Prostate gland (tissue), 2 donors: ENCODE results near the gene GABARAP. TPM values are rescaled to one million over a fixed set of nuclear protein-coding genes. Genes with fewer than 3 reads are reported as not detected.

Source experiments
- DNase-seq: peaks from one replicate; pipeline ENCODE4 v3.0.0-alpha.2; 2019; ENCODE audit warnings: low spot score
- H3K27ac ChIP-seq, 2 donors: fragments of 200-600 bp; sonication (generic); 2 replicates each; pipeline ENCODE4 v1.5.1; 2017 to 2019
- H3K27me3 ChIP-seq: fragments of 200-600 bp; sonication (generic); replicated peaks from 2 replicates; pipeline ENCODE4 v1.5.1; 2019; ENCODE audit not compliant: insufficient read depth
- H3K36me3 ChIP-seq, 2 donors: fragments of 200-600 bp; sonication (generic); 1 replicate in 1 of 2; 2 replicates in 1 of 2; pipeline versions ENCODE4 v1.5.1 to v1.8.1; 2017 to 2019
- H3K4me1 ChIP-seq: fragments of 200-600 bp; sonication (generic); replicated peaks from 2 replicates; pipeline ENCODE4 v1.5.1; 2019
- H3K4me3 ChIP-seq, 2 donors: fragments of 200-600 bp; sonication (generic); 2 replicates each; pipeline ENCODE4 v1.5.1; 2017 to 2019
- H3K9me3 ChIP-seq: fragments of 200-600 bp; sonication (generic); 2 replicates; pipeline ENCODE4 v1.5.1; 2017
- POLR2A ChIP-seq: fragments of 450-650 bp; IDR thresholded peaks from one replicate; pipeline ENCODE4 v1.6.1; 2016; ENCODE audit warnings: antibody characterized with exemption, mild to moderate bottlenecking
- POLR2AphosphoS5 ChIP-seq: sonication (generic); formaldehyde crosslinking; IDR thresholded peaks from one replicate; pipeline ENCODE4 v1.6.1; 2017; ENCODE audit warnings: antibody characterized with exemption
- WGBS: methylation state at CpG from one replicate; pipeline ENCODE4 v1.1.5; 2018; 5-methylcytosine and 5-hydroxymethylcytosine counted together
- intact Hi-C: fragments of 100-400 bp; cut with DNase I; formaldehyde crosslinking; loops from one replicate; pipeline ENCODE4 v1.14.2; 2022
- total RNA-seq, 2 donors: library from RNA; depleted of rRNA; stranded (reverse); fragments of >200 nt; gene quantifications; one replicate each; pipeline ENCODE4 v1.1.0, GENCODE V29; 2016
- TF ChIP-seq, protein P1 (sequence below), 4 experiments: fragments of 200-600 bp in 2 of 4; fragments of 450-650 bp in 2 of 4; sonication (generic) in 2 of 4; IDR thresholded peaks; 1 replicate in 3 of 4; 2 replicates in 1 of 4; pipeline ENCODE4 v1.5.1; 2016 to 2019; ENCODE audit warnings: antibody characterized with exemption in 4 of 4, mild to moderate bottlenecking in 2 of 4, moderate library complexity in 2 of 4

GABARAP gene
- total RNA-seq, 2 donors from 2014 or later, result 493 to 527 TPM

DNA sequence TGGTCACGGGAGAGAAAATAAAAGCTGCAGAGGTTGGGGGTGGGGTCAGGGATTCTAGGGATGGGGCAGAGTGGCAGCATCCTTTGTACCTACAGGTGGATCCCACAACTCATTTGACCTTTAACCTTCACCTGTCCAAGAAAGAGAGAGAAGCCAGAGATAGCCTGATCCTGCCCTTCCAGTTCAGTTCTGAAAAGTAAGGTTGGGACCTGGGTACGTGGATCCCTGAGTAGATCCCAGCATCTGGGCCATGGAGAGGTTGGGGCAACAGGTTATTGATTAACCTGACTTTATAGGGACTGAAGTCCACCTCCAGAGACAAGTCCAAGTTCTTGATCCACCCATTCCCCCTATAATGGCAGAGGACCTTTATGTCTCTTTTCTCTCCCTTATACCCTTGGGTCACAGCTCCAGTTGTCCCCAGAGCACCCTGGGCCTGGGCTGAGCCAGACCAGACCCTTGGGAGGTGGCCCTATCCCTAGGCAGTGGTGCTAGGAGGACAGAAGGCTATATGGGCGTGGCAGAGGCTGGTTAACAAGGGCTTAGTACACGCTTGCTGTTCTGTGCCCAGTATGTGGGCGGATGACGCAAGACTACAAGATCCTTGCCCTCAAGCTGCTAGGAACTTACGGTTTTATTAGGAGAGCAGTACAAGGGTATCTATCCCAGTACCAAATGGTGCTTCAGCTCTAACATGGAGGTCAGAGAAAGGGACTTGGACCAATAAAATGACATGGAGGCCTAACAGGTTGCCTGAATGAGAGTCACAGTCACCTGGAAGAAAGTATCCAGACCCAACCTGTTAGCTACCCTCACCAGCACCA lies 16.7 kb upstream of the GABARAP start:
- 62% methylated on average over 7 of the region's 7 CpGs for WGBS
- intact Hi-C loops, result no loop called here
- Histone ChIP-seq H3K9me3 (no peaks in the 10 kb centered on the region), H3K4me1 (peaks cover 19% of the 10 kb centered on the region), H3K27me3 (no peaks in the 10 kb centered on the region), H3K27ac (peak overlapping the region; percentile 61 to 91), H3K36me3 (no peaks in the 10 kb centered on the region), H3K4me3 (no peak overlapping the region)
- TF ChIP-seq POLR2AphosphoS5, result peak; percentile 85
- TF ChIP-seq, protein P1, sequence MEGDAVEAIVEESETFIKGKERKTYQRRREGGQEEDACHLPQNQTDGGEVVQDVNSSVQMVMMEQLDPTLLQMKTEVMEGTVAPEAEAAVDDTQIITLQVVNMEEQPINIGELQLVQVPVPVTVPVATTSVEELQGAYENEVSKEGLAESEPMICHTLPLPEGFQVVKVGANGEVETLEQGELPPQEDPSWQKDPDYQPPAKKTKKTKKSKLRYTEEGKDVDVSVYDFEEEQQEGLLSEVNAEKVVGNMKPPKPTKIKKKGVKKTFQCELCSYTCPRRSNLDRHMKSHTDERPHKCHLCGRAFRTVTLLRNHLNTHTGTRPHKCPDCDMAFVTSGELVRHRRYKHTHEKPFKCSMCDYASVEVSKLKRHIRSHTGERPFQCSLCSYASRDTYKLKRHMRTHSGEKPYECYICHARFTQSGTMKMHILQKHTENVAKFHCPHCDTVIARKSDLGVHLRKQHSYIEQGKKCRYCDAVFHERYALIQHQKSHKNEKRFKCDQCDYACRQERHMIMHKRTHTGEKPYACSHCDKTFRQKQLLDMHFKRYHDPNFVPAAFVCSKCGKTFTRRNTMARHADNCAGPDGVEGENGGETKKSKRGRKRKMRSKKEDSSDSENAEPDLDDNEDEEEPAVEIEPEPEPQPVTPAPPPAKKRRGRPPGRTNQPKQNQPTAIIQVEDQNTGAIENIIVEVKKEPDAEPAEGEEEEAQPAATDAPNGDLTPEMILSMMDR (IDR thresholded peaks at IDR 0.05), result no peak
- peak; percentile 33 for TF ChIP-seq POLR2A
- DNase-seq, result peak; percentile 68

DNA sequence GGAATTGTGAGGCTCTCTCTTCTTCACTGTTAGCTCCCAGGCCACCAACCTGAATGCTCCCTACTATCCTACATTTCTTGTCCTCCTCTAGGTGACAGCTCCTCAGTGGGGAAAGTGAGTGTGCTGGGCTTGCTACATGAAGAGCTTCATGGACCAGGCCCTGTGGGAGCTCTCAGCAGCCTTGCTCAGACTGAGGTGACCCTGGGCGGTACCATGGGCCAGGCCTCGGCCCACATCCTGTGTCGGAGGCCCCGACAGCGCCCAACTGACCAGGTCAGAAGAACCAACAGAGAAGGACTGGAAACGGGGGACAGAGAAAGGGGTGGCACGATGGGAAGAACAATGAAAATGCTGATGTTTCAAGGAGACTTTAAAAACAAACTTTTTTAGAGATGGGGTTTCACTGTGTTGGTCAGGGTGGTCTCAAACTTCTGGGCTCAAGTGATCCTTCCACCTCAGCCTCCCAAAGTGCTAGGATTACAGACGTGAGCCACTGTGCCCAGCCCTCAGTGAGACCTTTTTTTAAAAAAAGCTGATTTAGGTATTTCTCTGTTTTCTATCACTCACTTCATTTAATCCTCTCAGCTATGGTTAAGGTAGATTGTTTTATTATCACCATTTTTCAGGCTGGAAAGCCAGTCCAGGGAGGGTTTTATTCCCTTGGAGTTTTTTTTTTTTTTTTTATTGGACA lies 14.7 kb upstream of the GABARAP start:
- no peaks in the 10 kb centered on the region for H3K9me3 ChIP-seq
- no peaks in the 10 kb centered on the region for H3K27me3 ChIP-seq
- H3K4me3 ChIP-seq, result no peak overlapping the region
- no peak overlapping the region for H3K27ac ChIP-seq
- no peak for TF ChIP-seq POLR2A
- TF ChIP-seq POLR2AphosphoS5, result no peak
- TF ChIP-seq, protein P1 (IDR thresholded peaks at IDR 0.05), result no peak
- intact Hi-C loops, result no loop called here
- H3K4me1 ChIP-seq, result peaks cover 8% of the 10 kb centered on the region
- WGBS, result 89% methylated on average over 8 of the region's 8 CpGs
- no peaks in the 10 kb centered on the region for H3K36me3 ChIP-seq
- no peak for DNase-seq

DNA sequence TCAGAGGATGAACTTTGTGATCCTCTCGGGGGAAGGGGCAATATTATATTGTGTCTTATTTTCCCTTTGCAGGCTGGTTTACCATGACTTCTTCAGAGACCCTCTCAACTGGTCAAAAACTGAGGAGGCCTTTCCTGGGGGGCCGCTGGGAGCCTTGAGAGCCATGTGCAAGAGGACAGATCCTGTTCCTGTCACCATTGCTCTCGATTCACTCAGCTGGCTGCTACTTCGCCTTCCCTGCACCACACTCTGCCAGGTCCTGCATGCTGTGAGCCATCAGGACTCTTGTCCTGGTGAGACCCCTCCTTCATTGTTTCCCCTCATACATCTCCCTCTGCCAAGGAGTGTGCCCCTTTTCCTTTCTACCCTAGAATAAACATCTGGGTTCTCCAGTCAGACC lies 12.3 kb upstream of the GABARAP start:
- no peak for TF ChIP-seq POLR2AphosphoS5
- TF ChIP-seq POLR2A, result no peak
- TF ChIP-seq, protein P1 (IDR thresholded peaks at IDR 0.05), result no peak
- H3K4me3 ChIP-seq, result no peak overlapping the region
- H3K9me3 ChIP-seq, result no peaks in the 10 kb centered on the region
- peaks cover 12% of the 10 kb centered on the region for H3K4me1 ChIP-seq
- H3K27me3 ChIP-seq, result no peaks in the 10 kb centered on the region
- H3K27ac ChIP-seq, result peak overlapping the region in 1 of 2 donors; percentile 63
- intact Hi-C loops, result no loop called here
- WGBS, result 89% methylated on average over 4 of the region's 4 CpGs
- H3K36me3 ChIP-seq, result no peaks in the 10 kb centered on the region
- DNase-seq, result no peak

DNA sequence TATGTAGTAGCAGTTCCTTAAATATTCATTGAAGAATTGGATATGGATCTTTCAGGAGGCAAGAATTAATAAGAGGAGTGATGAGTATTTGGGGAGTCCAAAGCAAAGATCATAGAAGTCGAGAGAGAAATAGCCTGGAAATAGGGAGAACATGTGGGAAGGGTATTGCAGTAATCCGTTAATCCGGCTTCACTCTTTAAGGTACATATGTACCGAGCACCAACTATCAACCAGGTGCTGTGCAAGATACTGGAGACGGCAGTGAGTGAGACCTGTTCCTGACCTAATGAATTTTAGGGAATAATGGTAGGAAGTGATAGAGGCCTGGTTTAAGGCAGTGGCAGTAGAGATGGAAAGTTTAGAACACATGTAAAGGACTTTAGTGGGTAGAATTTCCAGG lies 10.8 kb upstream of the GABARAP start:
- no peaks in the 10 kb centered on the region for H3K27me3 ChIP-seq
- intact Hi-C loops, result loop anchor here (2.0 kb wide), 1 partner anchor 28 kb away; the partner anchor contains the start of gene SLC2A4

More for the DNA sequence above, 10.8 kb upstream of the GABARAP start:
- Histone ChIP-seq H3K4me1 (peaks cover 13% of the 10 kb centered on the region), H3K9me3 (no peaks in the 10 kb centered on the region), H3K36me3 (no peaks in the 10 kb centered on the region), H3K4me3 (peak overlapping the region; percentile 98), H3K27ac (peak overlapping the region; percentile 100)
- DNase-seq, result no peak
- TF ChIP-seq POLR2AphosphoS5 (no peak), POLR2A (no peak)
- TF ChIP-seq, protein P1 (IDR thresholded peaks at IDR 0.05), result no peak
- WGBS, result 68% methylated on average over 5 of the region's 5 CpGs
